BJ (cell line): ENCODE data around the gene UBE2I. TPM values are rescaled to one million over a fixed set of nuclear protein-coding genes. Genes with fewer than 3 reads are reported as not detected.

Experiments used
- CTCF ChIA-PET: fragments of 350-600 bp; formaldehyde crosslinking; extraction: SDS; loops from one replicate; lab custom pipeline; 2021; ENCODE audit warnings: antibody characterized with exemption, inconsistent platforms; lab: Yijun Ruan, JAX
- POLR2A ChIA-PET: fragments of 300-600 bp; sonication (Branson Sonifier 250); formaldehyde crosslinking; extraction: SDS; loops from one replicate; lab custom pipeline; 2021; ENCODE audit warnings: antibody characterized with exemption; lab: Charles Lee
- DNase-seq: peaks from one replicate; pipeline ENCODE4 v3.0.0-alpha.2; 2011; ENCODE audit warnings: low read depth
- H3K27me3 ChIP-seq: 2 replicates; pipeline ENCODE4 v1.6.0; 2011; ENCODE audit warnings: low read length; ENCODE audit not compliant: control insufficient read depth, insufficient read depth
- H3K36me3 ChIP-seq: 2 replicates; pipeline ENCODE4 v1.5.1; 2011; ENCODE audit warnings: low read length; ENCODE audit not compliant: control insufficient read depth, insufficient read depth
- H3K4me3 ChIP-seq: 2 replicates; pipeline ENCODE4 v1.5.1; 2011; ENCODE audit warnings: low read depth, mild to moderate bottlenecking, control low read depth, low read length
- polyA plus RNA-seq: library from polyadenylated mRNA; depleted of rRNA; stranded (reverse); fragments of >200 nt; gene quantifications from 2 replicates; pipeline ENCODE4 v1.2.3, GENCODE V29; 2011
- TF ChIP-seq, protein P1 (sequence below): IDR thresholded peaks from 2 replicates; pipeline ENCODE4 v1.5.1; 2011; ENCODE audit warnings: low read depth, mild to moderate bottlenecking, control low read depth, inconsistent platforms, low read length, moderate library complexity; ENCODE audit not compliant: insufficient read depth

UBE2I gene
- polyA plus RNA-seq, 1 experiment: 81.2 TPM

- Histone ChIP-seq H3K4me3 (peak overlapping the region; percentile 60), H3K36me3 (peaks cover 25% of the 10 kb centered on the region), H3K27me3 (no peaks in the 10 kb centered on the region)
- CTCF ChIA-PET: interaction anchor here (1.5 kb wide), 1 partner anchor 395 kb away, joined by 3 read pairs; the partner anchor contains the start of gene MAPK8IP3
- TF ChIP-seq, protein P1, sequence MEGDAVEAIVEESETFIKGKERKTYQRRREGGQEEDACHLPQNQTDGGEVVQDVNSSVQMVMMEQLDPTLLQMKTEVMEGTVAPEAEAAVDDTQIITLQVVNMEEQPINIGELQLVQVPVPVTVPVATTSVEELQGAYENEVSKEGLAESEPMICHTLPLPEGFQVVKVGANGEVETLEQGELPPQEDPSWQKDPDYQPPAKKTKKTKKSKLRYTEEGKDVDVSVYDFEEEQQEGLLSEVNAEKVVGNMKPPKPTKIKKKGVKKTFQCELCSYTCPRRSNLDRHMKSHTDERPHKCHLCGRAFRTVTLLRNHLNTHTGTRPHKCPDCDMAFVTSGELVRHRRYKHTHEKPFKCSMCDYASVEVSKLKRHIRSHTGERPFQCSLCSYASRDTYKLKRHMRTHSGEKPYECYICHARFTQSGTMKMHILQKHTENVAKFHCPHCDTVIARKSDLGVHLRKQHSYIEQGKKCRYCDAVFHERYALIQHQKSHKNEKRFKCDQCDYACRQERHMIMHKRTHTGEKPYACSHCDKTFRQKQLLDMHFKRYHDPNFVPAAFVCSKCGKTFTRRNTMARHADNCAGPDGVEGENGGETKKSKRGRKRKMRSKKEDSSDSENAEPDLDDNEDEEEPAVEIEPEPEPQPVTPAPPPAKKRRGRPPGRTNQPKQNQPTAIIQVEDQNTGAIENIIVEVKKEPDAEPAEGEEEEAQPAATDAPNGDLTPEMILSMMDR: no peak
- POLR2A ChIA-PET: no interaction called here
- DNase-seq: no peak
Measured at GRCh38 chr16:1311212-1311737, 1.8 kb downstream of the UBE2I start.

- Histone ChIP-seq H3K36me3 (peaks cover 26% of the 10 kb centered on the region), H3K27me3 (no peaks in the 10 kb centered on the region), H3K4me3 (peak overlapping the region; percentile 60)
- TF ChIP-seq, protein P1: no peak
- ChIA-PET POLR2A (no interaction called here), CTCF (interaction anchor here (1.0 to 1.5 kb wide), 3 partner anchors 19 to 394 kb away, joined by 3 read pairs; partner anchors contain the start of gene MAPK8IP3)
- no peak for DNase-seq
Measured at GRCh38 chr16:1311738-1312466, 2.5 kb downstream of the UBE2I start.

DNA sequence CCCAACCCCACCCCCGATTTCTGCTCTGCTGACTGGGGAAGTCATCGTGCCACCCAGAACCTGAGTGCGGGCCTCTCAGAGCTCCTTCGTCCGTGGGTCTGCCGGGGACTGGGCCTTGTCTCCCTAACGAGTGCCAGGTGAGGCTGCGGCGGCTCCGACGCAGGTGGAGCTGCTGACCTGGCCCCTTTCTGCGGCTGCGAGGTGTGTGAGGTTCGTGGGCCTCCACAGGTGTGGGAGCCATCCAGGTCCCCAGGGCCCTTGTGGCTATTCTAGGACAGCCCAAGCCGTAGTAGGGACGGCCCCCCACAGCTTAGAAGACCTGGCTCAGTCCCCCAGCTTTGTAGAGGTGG is 3.0 kb downstream of the UBE2I start:
- ChIA-PET POLR2A (no interaction called here), CTCF (interaction anchor here (1.0 to 1.5 kb wide), 3 partner anchors 19 to 394 kb away, joined by 3 read pairs; partner anchors contain the start of gene MAPK8IP3)
- TF ChIP-seq, protein P1: no peak
- no peaks in the 10 kb centered on the region for H3K27me3 ChIP-seq
- DNase-seq: no peak
- peak overlapping the region; percentile 60 for H3K4me3 ChIP-seq
- peaks cover 27% of the 10 kb centered on the region for H3K36me3 ChIP-seq

GRCh38 chr16:1312903-1313302 is 3.5 kb downstream of the UBE2I start:
- DNase-seq: no peak
- peaks cover 32% of the 10 kb centered on the region for H3K36me3 ChIP-seq
- no peak overlapping the region for H3K4me3 ChIP-seq
- TF ChIP-seq, protein P1: no peak
- CTCF ChIA-PET: interaction anchor here (1.0 to 1.5 kb wide), 2 partner anchors 18 to 20 kb away, joined by 3 read pairs; no protein-coding TSS in a partner anchor
- POLR2A ChIA-PET: no interaction called here
- H3K27me3 ChIP-seq: no peaks in the 10 kb centered on the region

GRCh38 chr16:1313721-1314369 is 4.4 kb downstream of the UBE2I start:
- TF ChIP-seq, protein P1: no peak
- Histone ChIP-seq H3K27me3 (no peaks in the 10 kb centered on the region), H3K4me3 (no peak overlapping the region), H3K36me3 (peaks cover 37% of the 10 kb centered on the region)
- no peak for DNase-seq
- POLR2A ChIA-PET: interaction anchor here (0.6 kb wide), 1 partner anchor 1161 kb away, joined by 16 read pairs; the partner anchor contains the start of gene TBC1D24
- CTCF ChIA-PET: interaction anchor here (1.1 kb wide), 1 partner anchor 13 kb away, joined by 3 read pairs; no protein-coding TSS in a partner anchor
